Glutamatergic neuron (in vitro differentiated cells): Measurements from ENCODE around the gene LRRC4B. TPM values are rescaled to one million over a fixed set of nuclear protein-coding genes. Genes with fewer than 3 reads are reported as not detected.

Experiments used
- DNase-seq: peaks from one replicate; pipeline ENCODE4 v3.0.0; 2022
- H3K27ac Mint-ChIP-seq: one replicate; pipeline ENCODE4 v1.8.0; 2020; ENCODE audit warnings: mild to moderate bottlenecking, mixed read lengths, inconsistent platforms; ENCODE audit not compliant: unreplicated experiment
- H3K27me3 Mint-ChIP-seq: one replicate; pipeline ENCODE4 v1.8.0; 2020; ENCODE audit warnings: mild to moderate bottlenecking, moderate library complexity, mixed read lengths, inconsistent platforms; ENCODE audit not compliant: unreplicated experiment
- H3K36me3 Mint-ChIP-seq: one replicate; pipeline ENCODE4 v1.8.0; 2020; ENCODE audit warnings: mild to moderate bottlenecking, mixed read lengths, inconsistent platforms; ENCODE audit not compliant: unreplicated experiment
- H3K4me1 Mint-ChIP-seq: one replicate; pipeline ENCODE4 v1.8.0; 2020; ENCODE audit warnings: mild to moderate bottlenecking, low read depth, mixed read lengths, inconsistent platforms; ENCODE audit not compliant: unreplicated experiment
- H3K4me3 Mint-ChIP-seq: one replicate; pipeline ENCODE4 v1.8.0; 2020; ENCODE audit warnings: mild to moderate bottlenecking, mixed read lengths, inconsistent platforms; ENCODE audit not compliant: unreplicated experiment
- H3K9me3 Mint-ChIP-seq: one replicate; pipeline ENCODE4 v1.8.0; 2020; ENCODE audit warnings: mild to moderate bottlenecking, moderate library complexity, mixed read lengths, inconsistent platforms; ENCODE audit not compliant: unreplicated experiment
- total RNA-seq: library from RNA; stranded (reverse); fragmentation: NEBNext Ultra II Directional; extraction: Animal tissue kit (Norgen Biotek cat#: 25700); gene quantifications from one replicate; pipeline ENCODE4 v1.2.1, GENCODE V29; 2021; ENCODE audit not compliant: unreplicated experiment
- TF ChIP-seq, protein P1 (sequence below): fragments of 200-600 bp; sonication (generic); IDR thresholded peaks from one replicate; pipeline ENCODE4 v1.5.0; 2021; ENCODE audit not compliant: partially characterized antibody, unreplicated experiment

LRRC4B gene
- total RNA-seq, 1 donor from 2014 or later: 28.5 TPM

- Mint-ChIP-seq H3K36me3 (no peaks in the 10 kb centered on the region), H3K4me1 (peaks cover 2% of the 10 kb centered on the region), H3K9me3 (peaks cover 2% of the 10 kb centered on the region), H3K27ac (no peak overlapping the region), H3K4me3 (no peak overlapping the region), H3K27me3 (peaks cover 6% of the 10 kb centered on the region)
- TF ChIP-seq, protein P1, sequence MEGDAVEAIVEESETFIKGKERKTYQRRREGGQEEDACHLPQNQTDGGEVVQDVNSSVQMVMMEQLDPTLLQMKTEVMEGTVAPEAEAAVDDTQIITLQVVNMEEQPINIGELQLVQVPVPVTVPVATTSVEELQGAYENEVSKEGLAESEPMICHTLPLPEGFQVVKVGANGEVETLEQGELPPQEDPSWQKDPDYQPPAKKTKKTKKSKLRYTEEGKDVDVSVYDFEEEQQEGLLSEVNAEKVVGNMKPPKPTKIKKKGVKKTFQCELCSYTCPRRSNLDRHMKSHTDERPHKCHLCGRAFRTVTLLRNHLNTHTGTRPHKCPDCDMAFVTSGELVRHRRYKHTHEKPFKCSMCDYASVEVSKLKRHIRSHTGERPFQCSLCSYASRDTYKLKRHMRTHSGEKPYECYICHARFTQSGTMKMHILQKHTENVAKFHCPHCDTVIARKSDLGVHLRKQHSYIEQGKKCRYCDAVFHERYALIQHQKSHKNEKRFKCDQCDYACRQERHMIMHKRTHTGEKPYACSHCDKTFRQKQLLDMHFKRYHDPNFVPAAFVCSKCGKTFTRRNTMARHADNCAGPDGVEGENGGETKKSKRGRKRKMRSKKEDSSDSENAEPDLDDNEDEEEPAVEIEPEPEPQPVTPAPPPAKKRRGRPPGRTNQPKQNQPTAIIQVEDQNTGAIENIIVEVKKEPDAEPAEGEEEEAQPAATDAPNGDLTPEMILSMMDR: no peak
- no peak for DNase-seq
Measured at GRCh38 chr19:50519006-50519575, 49.1 kb downstream of the LRRC4B start.

GRCh38 chr19:50518091-50519005, 49.9 kb downstream of the LRRC4B start:
- TF ChIP-seq, protein P1: peak; percentile 34
- Mint-ChIP-seq H3K27ac (no peak overlapping the region), H3K4me1 (peaks cover 5% of the 10 kb centered on the region), H3K9me3 (peaks cover 2% of the 10 kb centered on the region), H3K4me3 (no peak overlapping the region), H3K36me3 (no peaks in the 10 kb centered on the region), H3K27me3 (peaks cover 7% of the 10 kb centered on the region)
- no peak for DNase-seq

DNA sequence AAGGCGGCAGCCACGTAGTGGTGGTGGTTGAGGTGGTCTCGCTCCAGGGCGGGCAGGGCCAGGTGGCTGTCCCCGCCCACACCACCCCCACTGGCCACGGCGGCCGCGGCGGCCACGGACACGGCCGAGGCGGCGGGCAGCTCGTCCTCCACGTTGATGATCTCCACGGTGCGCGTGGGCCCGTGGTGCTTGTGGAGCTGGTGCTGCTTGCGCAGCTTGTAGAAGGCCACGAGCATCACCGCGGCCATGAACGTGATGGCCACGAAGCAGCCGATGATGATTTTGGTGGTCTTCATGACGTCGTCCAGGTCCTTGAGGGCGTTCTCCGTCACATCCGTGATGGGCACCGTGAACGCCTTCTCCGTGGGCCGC, 50.5 kb downstream of the LRRC4B start:
- H3K27ac Mint-ChIP-seq: no peak overlapping the region
- peaks cover 5% of the 10 kb centered on the region for H3K4me1 Mint-ChIP-seq
- TF ChIP-seq, protein P1: no peak
- no peak for DNase-seq
- H3K36me3 Mint-ChIP-seq: no peaks in the 10 kb centered on the region
- peaks cover 2% of the 10 kb centered on the region for H3K9me3 Mint-ChIP-seq
- no peak overlapping the region for H3K4me3 Mint-ChIP-seq
- peaks cover 8% of the 10 kb centered on the region for H3K27me3 Mint-ChIP-seq

DNA sequence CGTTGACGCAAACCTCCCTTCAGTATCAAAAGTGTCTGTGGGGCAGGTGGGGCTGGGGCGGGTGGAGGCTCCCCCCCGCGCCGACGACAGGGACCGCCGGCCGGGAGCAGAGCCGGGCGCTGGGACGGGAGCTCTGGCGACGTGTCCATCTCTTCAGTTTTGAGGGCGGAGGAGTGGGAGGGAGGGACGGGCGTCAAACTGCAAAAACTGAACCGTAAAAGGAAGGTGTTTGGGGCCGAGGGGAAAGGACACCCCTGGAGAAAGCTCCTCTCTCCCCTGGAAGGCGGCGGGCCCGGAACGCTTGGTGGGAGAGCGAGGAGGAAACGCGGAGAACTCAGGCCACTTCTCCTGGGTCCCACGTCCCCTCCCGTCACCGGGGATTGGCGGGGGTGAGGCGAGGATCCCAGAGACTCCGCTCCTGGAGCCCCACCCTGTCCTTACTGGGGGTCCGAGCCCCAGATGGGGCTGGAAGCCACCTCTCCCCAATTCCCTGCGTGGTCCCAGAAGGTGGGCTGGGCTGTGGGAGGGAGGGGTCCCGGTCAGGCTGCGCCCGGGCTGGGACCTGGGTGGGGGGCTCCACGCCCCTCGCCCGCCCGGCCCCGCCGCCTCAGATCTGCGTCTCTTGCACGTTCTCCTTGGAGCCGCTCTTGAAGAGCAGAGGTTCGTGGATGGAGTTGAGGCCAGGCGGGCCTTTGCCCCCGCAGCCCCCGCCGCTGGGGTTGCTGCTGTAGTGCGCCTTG, 51.1 kb downstream of the LRRC4B start:
- no peak overlapping the region for H3K4me3 Mint-ChIP-seq
- H3K27ac Mint-ChIP-seq: no peak overlapping the region
- peaks cover 2% of the 10 kb centered on the region for H3K9me3 Mint-ChIP-seq
- TF ChIP-seq, protein P1: no peak
- H3K4me1 Mint-ChIP-seq: peaks cover 5% of the 10 kb centered on the region
- DNase-seq: no peak
- peaks cover 8% of the 10 kb centered on the region for H3K27me3 Mint-ChIP-seq
- no peaks in the 10 kb centered on the region for H3K36me3 Mint-ChIP-seq
